Measurements from ENCODE around the gene PCDHB14.

DNA sequence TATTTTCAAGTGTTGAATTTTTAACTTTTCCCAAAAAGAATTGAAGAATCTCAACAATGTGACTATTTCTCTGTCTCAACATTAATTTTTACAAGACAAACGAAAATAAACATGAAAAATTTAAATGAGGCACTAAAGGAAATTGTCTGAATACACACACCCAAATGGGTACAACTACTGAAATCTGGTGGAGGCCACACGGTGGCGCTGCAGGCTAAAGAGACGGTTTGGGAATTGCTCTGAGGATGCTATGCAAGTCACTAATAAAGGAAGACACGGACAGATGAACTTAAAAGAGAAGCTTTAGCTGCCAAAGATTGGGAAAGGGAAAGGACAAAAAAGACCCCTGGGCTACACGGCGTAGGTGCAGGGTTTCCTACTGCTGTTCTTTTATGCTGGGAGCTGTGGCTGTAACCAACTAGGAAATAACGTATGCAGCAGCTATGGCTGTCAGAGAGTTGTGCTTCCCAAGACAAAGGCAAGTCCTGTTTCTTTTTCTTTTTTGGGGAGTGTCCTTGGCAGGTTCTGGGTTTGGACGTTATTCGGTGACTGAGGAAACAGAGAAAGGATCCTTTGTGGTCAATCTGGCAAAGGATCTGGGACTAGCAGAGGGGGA lies 30.9 kb upstream of the PCDHB14 start, which contains the start of gene PCDHB10:
- TF ChIP-seq, protein P1, sequence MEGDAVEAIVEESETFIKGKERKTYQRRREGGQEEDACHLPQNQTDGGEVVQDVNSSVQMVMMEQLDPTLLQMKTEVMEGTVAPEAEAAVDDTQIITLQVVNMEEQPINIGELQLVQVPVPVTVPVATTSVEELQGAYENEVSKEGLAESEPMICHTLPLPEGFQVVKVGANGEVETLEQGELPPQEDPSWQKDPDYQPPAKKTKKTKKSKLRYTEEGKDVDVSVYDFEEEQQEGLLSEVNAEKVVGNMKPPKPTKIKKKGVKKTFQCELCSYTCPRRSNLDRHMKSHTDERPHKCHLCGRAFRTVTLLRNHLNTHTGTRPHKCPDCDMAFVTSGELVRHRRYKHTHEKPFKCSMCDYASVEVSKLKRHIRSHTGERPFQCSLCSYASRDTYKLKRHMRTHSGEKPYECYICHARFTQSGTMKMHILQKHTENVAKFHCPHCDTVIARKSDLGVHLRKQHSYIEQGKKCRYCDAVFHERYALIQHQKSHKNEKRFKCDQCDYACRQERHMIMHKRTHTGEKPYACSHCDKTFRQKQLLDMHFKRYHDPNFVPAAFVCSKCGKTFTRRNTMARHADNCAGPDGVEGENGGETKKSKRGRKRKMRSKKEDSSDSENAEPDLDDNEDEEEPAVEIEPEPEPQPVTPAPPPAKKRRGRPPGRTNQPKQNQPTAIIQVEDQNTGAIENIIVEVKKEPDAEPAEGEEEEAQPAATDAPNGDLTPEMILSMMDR (IDR thresholded peaks at IDR 0.05): peak in 3 of 5 experiments; percentile 14 to 32 (median 31)
- TF ChIP-seq POLR2AphosphoS5 (IDR thresholded peaks at IDR 0.05) (no peak), EP300 (IDR thresholded peaks at IDR 0.05; ENCODE audit: low read depth) (no peak)

All from transverse colon (tissue), 4 donors.